GM23338 (cell line): ENCODE results near the gene AIP. TPM values are rescaled to one million over a fixed set of nuclear protein-coding genes. Genes with fewer than 3 reads are reported as not detected.

Experiments used
- ATAC-seq: fragments of 200-7000 bp; cut with Tn5 transposase; 3 replicates; pipeline ENCODE4 v1.9.1; 2020
- DNase-seq: peaks from one replicate; pipeline ENCODE4 v3.0.0-alpha.2; 2015; ENCODE audit warnings: low spot score
- H2AFZ ChIP-seq: fragments of 200-600 bp; sonication (generic); 2 replicates; pipeline ENCODE4 v1.8.0; 2016; ENCODE audit warnings: antibody characterized with exemption, mild to moderate bottlenecking, moderate library complexity
- H3F3A ChIP-seq: fragments of 200-600 bp; sonication (generic); replicated peaks from 2 replicates; pipeline ENCODE4 v1.8.0; 2017; ENCODE audit warnings: antibody characterized with exemption, mixed run types, low read depth
- H3K27ac ChIP-seq: fragments of 200-600 bp; sonication (generic); 2 replicates; pipeline ENCODE4 v1.6.1; 2016; ENCODE audit warnings: low read depth
- H3K27me3 ChIP-seq: fragments of 200-600 bp; sonication (generic); 2 replicates; pipeline ENCODE4 v1.8.0; 2016; ENCODE audit warnings: mild to moderate bottlenecking, mixed run types, moderate library complexity; ENCODE audit not compliant: insufficient read depth
- H3K36me3 ChIP-seq: fragments of 200-600 bp; sonication (generic); 2 replicates; pipeline ENCODE4 v1.8.0; 2016; ENCODE audit warnings: mild to moderate bottlenecking; ENCODE audit not compliant: insufficient read depth
- H3K4me1 ChIP-seq: fragments of 200-600 bp; sonication (generic); 2 replicates; pipeline ENCODE4 v1.8.0; 2016; ENCODE audit warnings: mild to moderate bottlenecking, moderate library complexity; ENCODE audit not compliant: insufficient read depth
- H3K4me2 ChIP-seq: fragments of 200-600 bp; sonication (generic); 2 replicates; pipeline ENCODE4 v1.7.1; 2017; ENCODE audit warnings: mixed run types
- H3K4me3 ChIP-seq: fragments of 200-600 bp; sonication (generic); 2 replicates; pipeline ENCODE4 v1.6.1; 2016; ENCODE audit warnings: mixed run types
- H3K79me2 ChIP-seq: fragments of 200-600 bp; sonication (generic); replicated peaks from 2 replicates; pipeline ENCODE4 v1.8.0; 2017; ENCODE audit warnings: mild to moderate bottlenecking; ENCODE audit not compliant: insufficient read depth
- H3K9me2 ChIP-seq: fragments of 200-600 bp; sonication (generic); 2 replicates; pipeline ENCODE4 v1.8.0; 2017; ENCODE audit not compliant: insufficient read depth
- H4K20me1 ChIP-seq: fragments of 200-600 bp; sonication (generic); replicated peaks from 2 replicates; pipeline ENCODE4 v1.8.0; 2017; ENCODE audit warnings: mild to moderate bottlenecking; ENCODE audit not compliant: insufficient read depth
- H3K27ac Mint-ChIP-seq: 2 replicates; pipeline ENCODE4 v1.8.0; 2020; ENCODE audit warnings: inconsistent platforms, mild to moderate bottlenecking, moderate library complexity, mixed read lengths
- H3K27me3 Mint-ChIP-seq: 3 replicates; pipeline ENCODE4 v1.8.0; 2022; ENCODE audit warnings: low read depth, mild to moderate bottlenecking, moderate library complexity, mixed read lengths, inconsistent platforms; ENCODE audit not compliant: insufficient read depth, poor library complexity
- H3K36me3 Mint-ChIP-seq: 3 replicates; pipeline ENCODE4 v1.8.0; 2021; ENCODE audit warnings: low read depth, mild to moderate bottlenecking, inconsistent platforms, moderate library complexity, mixed read lengths
- H3K4me1 Mint-ChIP-seq: 3 replicates; pipeline ENCODE4 v1.8.0; 2020; ENCODE audit warnings: mild to moderate bottlenecking, inconsistent platforms, mixed read lengths
- H3K4me3 Mint-ChIP-seq: 3 replicates; pipeline ENCODE4 v1.8.0; 2021; ENCODE audit warnings: moderate library complexity, mild to moderate bottlenecking, inconsistent platforms, mixed read lengths
- H3K9me3 Mint-ChIP-seq: 3 replicates; pipeline ENCODE4 v1.8.0; 2020; ENCODE audit warnings: moderate library complexity, mild to moderate bottlenecking, inconsistent platforms, mixed read lengths
- CREB1 ChIP-seq: fragments of 250-450 bp; sonication (Bioruptor Pico); IDR thresholded peaks from 2 replicates; pipeline ENCODE4 v1.5.0; 2020; ENCODE audit warnings: low read depth, mild to moderate bottlenecking, moderate library complexity
- EZH2 ChIP-seq: fragments of 200-600 bp; sonication (generic); IDR thresholded peaks from one replicate; pipeline ENCODE4 v1.8.0; 2017; ENCODE audit warnings: antibody characterized with exemption, mild to moderate bottlenecking, low read depth; ENCODE audit not compliant: unreplicated experiment
- EZH2phosphoT487 ChIP-seq: fragments of 200-600 bp; sonication (generic); IDR thresholded peaks from one replicate; pipeline ENCODE4 v1.8.1; 2018; ENCODE audit warnings: antibody characterized with exemption; ENCODE audit not compliant: unreplicated experiment
- JUNB ChIP-seq: IDR thresholded peaks from one replicate; pipeline ENCODE4 v1.6.1; 2016; ENCODE audit warnings: antibody characterized with exemption; ENCODE audit not compliant: unreplicated experiment
- NANOG ChIP-seq: IDR thresholded peaks from 2 replicates; pipeline ENCODE4 v1.6.1; 2016; ENCODE audit warnings: antibody characterized with exemption, borderline replicate concordance
- POLR2AphosphoS5 ChIP-seq: IDR thresholded peaks from 2 replicates; pipeline ENCODE4 v1.6.1; 2016; ENCODE audit warnings: antibody characterized with exemption, low read depth
- STAT1 ChIP-seq: IDR thresholded peaks from one replicate; pipeline ENCODE4 v1.6.1; 2016; ENCODE audit warnings: antibody characterized with exemption; ENCODE audit not compliant: unreplicated experiment
- ZNF114 ChIP-seq: fragments of 250-450 bp; sonication (Bioruptor Pico); IDR thresholded peaks from 2 replicates; pipeline ENCODE4 v1.5.0; 2020; ENCODE audit warnings: mild to moderate bottlenecking, moderate library complexity
- ZNF331 ChIP-seq: fragments of 250-450 bp; sonication (Bioruptor Pico); IDR thresholded peaks from 2 replicates; pipeline ENCODE4 v1.5.0; 2020; ENCODE audit warnings: low read depth, mild to moderate bottlenecking, moderate library complexity
- polyA plus RNA-seq: library from polyadenylated mRNA; unstranded; fragments of >200 nt; fragmentation: Nextera tagmentation; extraction: Ambion mirVana; gene quantifications from 2 replicates; pipeline ENCODE4 v1.2.1, GENCODE V29; 2016
- total RNA-seq: library from RNA; depleted of rRNA; stranded (reverse); fragments of >200 nt; shearing (Covaris generic); gene quantifications from 2 replicates; pipeline ENCODE4 v1.2.3, GENCODE V29; 2014
- TF ChIP-seq, protein P1 (sequence below): IDR thresholded peaks from 2 replicates; pipeline ENCODE4 v1.6.1; 2016; ENCODE audit warnings: antibody characterized with exemption
- TF ChIP-seq, protein P2 (sequence below): fragments of 250-450 bp; sonication (Bioruptor Pico); IDR thresholded peaks from 2 replicates; pipeline ENCODE4 v1.5.0; 2020; ENCODE audit warnings: mild to moderate bottlenecking, moderate library complexity
- TF ChIP-seq, protein P3 (sequence below): IDR thresholded peaks from one replicate; pipeline ENCODE4 v1.6.1; 2018; ENCODE audit warnings: antibody characterized with exemption; ENCODE audit not compliant: unreplicated experiment
- TF ChIP-seq, protein P4 (sequence below), 2 experiments: fragments of 200-600 bp in 1 of 2; sonication (generic) in 1 of 2; conservative IDR thresholded peaks; 2 replicates each; pipeline versions ENCODE4 v1.5.1 to v1.6.1; 2016 to 2017; ENCODE audit warnings: antibody characterized with exemption in 2 of 2, low read depth in 2 of 2, mild to moderate bottlenecking in 2 of 2, moderate library complexity in 1 of 2

The AIP gene
- total and polyA plus RNA-seq, 2 experiments from 2014 or later, result 29.1 to 32.1 TPM

DNA sequence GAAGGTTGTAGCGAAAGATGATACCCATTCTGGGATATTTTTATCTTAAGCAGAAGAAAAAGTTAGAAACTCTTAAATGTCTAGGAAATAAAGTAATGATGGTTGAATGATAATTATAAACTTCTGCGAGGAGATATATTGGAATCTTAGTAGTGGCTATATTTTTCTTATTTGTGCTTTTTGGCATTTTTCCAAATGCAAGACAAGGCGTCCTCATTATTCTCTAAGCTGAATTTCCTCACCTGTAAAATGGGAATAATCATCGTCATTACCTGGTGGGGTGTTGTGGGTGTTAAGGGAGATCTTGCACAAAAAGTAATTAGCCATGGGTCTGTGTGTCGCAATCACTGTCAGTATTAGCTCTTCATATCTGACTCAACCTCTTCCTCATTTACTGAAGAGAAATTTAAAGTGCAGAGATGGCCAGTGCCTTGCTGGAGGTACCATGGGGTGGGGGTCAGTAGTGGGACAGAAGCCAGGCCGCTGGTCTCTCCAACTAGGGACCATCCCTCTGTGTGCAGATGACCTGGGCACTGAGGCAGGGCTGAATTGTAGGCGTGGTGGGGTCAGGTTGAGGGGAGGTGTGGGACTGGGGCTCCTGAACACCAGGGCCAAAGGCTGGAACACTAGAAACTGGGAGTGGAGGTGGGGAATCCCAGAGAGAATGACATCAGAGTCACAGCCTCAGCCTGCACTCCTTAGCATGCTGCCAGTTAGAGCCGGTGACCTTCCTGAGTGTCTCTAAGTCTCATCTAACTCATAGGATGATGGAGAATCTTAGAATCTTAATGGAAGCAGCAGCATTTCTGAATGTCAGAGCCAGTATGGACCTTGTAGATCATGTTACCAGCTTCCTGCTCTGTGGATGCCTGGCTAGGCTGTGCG, 18.2 kb downstream of the AIP start:
- TF ChIP-seq ZNF331 (CRISPR knock-in tag) (no peak), STAT1 (no peak), EZH2 (no peak), ZNF114 (no peak), NANOG (no peak), EZH2phosphoT487 (no peak), POLR2AphosphoS5 (no peak), CREB1 (CRISPR knock-in tag) (no peak), JUNB (no peak)
- TF ChIP-seq, protein P1, sequence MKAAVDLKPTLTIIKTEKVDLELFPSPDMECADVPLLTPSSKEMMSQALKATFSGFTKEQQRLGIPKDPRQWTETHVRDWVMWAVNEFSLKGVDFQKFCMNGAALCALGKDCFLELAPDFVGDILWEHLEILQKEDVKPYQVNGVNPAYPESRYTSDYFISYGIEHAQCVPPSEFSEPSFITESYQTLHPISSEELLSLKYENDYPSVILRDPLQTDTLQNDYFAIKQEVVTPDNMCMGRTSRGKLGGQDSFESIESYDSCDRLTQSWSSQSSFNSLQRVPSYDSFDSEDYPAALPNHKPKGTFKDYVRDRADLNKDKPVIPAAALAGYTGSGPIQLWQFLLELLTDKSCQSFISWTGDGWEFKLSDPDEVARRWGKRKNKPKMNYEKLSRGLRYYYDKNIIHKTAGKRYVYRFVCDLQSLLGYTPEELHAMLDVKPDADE, result no peak
- TF ChIP-seq, protein P2, sequence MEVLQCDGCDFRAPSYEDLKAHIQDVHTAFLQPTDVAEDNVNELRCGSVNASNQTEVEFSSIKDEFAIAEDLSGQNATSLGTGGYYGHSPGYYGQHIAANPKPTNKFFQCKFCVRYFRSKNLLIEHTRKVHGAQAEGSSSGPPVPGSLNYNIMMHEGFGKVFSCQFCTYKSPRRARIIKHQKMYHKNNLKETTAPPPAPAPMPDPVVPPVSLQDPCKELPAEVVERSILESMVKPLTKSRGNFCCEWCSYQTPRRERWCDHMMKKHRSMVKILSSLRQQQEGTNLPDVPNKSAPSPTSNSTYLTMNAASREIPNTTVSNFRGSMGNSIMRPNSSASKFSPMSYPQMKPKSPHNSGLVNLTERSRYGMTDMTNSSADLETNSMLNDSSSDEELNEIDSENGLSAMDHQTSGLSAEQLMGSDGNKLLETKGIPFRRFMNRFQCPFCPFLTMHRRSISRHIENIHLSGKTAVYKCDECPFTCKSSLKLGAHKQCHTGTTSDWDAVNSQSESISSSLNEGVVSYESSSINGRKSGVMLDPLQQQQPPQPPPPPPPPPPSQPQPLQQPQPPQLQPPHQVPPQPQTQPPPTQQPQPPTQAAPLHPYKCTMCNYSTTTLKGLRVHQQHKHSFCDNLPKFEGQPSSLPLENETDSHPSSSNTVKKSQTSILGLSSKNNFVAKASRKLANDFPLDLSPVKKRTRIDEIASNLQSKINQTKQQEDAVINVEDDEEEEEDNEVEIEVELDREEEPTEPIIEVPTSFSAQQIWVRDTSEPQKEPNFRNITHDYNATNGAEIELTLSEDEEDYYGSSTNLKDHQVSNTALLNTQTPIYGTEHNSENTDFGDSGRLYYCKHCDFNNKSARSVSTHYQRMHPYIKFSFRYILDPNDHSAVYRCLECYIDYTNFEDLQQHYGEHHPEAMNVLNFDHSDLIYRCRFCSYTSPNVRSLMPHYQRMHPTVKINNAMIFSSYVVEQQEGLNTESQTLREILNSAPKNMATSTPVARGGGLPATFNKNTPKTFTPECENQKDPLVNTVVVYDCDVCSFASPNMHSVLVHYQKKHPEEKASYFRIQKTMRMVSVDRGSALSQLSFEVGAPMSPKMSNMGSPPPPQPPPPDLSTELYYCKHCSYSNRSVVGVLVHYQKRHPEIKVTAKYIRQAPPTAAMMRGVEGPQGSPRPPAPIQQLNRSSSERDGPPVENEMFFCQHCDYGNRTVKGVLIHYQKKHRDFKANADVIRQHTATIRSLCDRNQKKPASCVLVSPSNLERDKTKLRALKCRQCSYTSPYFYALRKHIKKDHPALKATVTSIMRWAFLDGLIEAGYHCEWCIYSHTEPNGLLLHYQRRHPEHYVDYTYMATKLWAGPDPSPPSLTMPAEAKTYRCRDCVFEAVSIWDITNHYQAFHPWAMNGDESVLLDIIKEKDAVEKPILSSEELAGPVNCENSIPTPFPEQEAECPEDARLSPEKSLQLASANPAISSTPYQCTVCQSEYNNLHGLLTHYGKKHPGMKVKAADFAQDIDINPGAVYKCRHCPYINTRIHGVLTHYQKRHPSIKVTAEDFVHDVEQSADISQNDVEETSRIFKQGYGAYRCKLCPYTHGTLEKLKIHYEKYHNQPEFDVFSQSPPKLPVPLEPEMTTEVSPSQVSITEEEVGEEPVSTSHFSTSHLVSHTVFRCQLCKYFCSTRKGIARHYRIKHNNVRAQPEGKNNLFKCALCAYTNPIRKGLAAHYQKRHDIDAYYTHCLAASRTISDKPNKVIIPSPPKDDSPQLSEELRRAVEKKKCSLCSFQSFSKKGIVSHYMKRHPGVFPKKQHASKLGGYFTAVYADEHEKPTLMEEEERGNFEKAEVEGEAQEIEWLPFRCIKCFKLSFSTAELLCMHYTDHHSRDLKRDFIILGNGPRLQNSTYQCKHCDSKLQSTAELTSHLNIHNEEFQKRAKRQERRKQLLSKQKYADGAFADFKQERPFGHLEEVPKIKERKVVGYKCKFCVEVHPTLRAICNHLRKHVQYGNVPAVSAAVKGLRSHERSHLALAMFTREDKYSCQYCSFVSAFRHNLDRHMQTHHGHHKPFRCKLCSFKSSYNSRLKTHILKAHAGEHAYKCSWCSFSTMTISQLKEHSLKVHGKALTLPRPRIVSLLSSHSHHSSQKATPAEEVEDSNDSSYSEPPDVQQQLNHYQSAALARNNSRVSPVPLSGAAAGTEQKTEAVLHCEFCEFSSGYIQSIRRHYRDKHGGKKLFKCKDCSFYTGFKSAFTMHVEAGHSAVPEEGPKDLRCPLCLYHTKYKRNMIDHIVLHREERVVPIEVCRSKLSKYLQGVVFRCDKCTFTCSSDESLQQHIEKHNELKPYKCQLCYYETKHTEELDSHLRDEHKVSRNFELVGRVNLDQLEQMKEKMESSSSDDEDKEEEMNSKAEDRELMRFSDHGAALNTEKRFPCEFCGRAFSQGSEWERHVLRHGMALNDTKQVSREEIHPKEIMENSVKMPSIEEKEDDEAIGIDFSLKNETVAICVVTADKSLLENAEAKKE (CRISPR knock-in tag), result no peak
- TF ChIP-seq, protein P3, sequence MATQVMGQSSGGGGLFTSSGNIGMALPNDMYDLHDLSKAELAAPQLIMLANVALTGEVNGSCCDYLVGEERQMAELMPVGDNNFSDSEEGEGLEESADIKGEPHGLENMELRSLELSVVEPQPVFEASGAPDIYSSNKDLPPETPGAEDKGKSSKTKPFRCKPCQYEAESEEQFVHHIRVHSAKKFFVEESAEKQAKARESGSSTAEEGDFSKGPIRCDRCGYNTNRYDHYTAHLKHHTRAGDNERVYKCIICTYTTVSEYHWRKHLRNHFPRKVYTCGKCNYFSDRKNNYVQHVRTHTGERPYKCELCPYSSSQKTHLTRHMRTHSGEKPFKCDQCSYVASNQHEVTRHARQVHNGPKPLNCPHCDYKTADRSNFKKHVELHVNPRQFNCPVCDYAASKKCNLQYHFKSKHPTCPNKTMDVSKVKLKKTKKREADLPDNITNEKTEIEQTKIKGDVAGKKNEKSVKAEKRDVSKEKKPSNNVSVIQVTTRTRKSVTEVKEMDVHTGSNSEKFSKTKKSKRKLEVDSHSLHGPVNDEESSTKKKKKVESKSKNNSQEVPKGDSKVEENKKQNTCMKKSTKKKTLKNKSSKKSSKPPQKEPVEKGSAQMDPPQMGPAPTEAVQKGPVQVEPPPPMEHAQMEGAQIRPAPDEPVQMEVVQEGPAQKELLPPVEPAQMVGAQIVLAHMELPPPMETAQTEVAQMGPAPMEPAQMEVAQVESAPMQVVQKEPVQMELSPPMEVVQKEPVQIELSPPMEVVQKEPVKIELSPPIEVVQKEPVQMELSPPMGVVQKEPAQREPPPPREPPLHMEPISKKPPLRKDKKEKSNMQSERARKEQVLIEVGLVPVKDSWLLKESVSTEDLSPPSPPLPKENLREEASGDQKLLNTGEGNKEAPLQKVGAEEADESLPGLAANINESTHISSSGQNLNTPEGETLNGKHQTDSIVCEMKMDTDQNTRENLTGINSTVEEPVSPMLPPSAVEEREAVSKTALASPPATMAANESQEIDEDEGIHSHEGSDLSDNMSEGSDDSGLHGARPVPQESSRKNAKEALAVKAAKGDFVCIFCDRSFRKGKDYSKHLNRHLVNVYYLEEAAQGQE, result no peak
- TF ChIP-seq, protein P4, sequence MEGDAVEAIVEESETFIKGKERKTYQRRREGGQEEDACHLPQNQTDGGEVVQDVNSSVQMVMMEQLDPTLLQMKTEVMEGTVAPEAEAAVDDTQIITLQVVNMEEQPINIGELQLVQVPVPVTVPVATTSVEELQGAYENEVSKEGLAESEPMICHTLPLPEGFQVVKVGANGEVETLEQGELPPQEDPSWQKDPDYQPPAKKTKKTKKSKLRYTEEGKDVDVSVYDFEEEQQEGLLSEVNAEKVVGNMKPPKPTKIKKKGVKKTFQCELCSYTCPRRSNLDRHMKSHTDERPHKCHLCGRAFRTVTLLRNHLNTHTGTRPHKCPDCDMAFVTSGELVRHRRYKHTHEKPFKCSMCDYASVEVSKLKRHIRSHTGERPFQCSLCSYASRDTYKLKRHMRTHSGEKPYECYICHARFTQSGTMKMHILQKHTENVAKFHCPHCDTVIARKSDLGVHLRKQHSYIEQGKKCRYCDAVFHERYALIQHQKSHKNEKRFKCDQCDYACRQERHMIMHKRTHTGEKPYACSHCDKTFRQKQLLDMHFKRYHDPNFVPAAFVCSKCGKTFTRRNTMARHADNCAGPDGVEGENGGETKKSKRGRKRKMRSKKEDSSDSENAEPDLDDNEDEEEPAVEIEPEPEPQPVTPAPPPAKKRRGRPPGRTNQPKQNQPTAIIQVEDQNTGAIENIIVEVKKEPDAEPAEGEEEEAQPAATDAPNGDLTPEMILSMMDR (conservative IDR thresholded peaks at IDR 0.05; ENCODE audit: low read depth in 2 of 2), result no peak
- Histone ChIP-seq H3K4me1 (peaks cover 12% of the 10 kb centered on the region), H3F3A (0 out of 2 replicates have a peak, but pooled peaks cover 5% of the 10 kb centered on the region), H3K79me2 (no peaks in the 10 kb centered on the region), H3K4me3 (no peak overlapping the region), H3K36me3 (peaks cover 4% of the 10 kb centered on the region; the same call in 1 of the 2 replicates), H3K9me2 (no peaks in the 10 kb centered on the region), H3K4me2 (no peak overlapping the region), H3K27ac (no peak overlapping the region), H4K20me1 (peaks cover 10% of the 10 kb centered on the region; the same call in 1 of the 2 replicates), H2AFZ (no peak overlapping the region), H3K27me3 (no peaks in the 10 kb centered on the region; the same call in 1 of the 2 replicates)
- H3K27me3 Mint-ChIP-seq, result peaks cover 15% of the 10 kb centered on the region
- peaks cover 9% of the 10 kb centered on the region; the same call in 2 of the 3 replicates for H3K36me3 Mint-ChIP-seq
- H3K4me1 Mint-ChIP-seq, result peaks cover 10% of the 10 kb centered on the region
- no peak for DNase-seq
- H3K9me3 Mint-ChIP-seq, result no peaks in the 10 kb centered on the region; the same call in 2 of the 3 replicates
- ATAC-seq, result no peak
- H3K4me3 Mint-ChIP-seq, result no peak overlapping the region; the same call in 2 of the 3 replicates
- no peak overlapping the region for H3K27ac Mint-ChIP-seq
